HepG2 (cell line): ENCODE results near the gene PCSK6.

Experiments
- ATAD3A ChIP-seq: sonication (generic); formaldehyde crosslinking; IDR thresholded peaks from 2 replicates; pipeline ENCODE4 v1.4.0; 2020; ENCODE audit warnings: missing genetic modification reagents
- BCL6 ChIP-seq: IDR thresholded peaks from 2 replicates; pipeline ENCODE4 v1.6.1; 2016; ENCODE audit warnings: missing genetic modification reagents, missing compliant biosample characterization
- BRF2 ChIP-seq: sonication (generic); formaldehyde crosslinking; IDR thresholded peaks from 2 replicates; pipeline ENCODE4 v1.8.1; 2022; ENCODE audit warnings: mild to moderate bottlenecking, missing genetic modification reagents
- CCAR2 ChIP-seq: fragments of 200-400 bp; formaldehyde crosslinking; optimal IDR thresholded peaks from 2 replicates; pipeline ENCODE3; 2018; ENCODE audit warnings: low read depth, mild to moderate bottlenecking, low read length, moderate library complexity
- IRX3 ChIP-seq: sonication (generic); formaldehyde crosslinking; IDR thresholded peaks from 2 replicates; pipeline ENCODE4 v1.8.1; 2023; ENCODE audit warnings: mild to moderate bottlenecking, low read depth, missing genetic modification reagents, borderline replicate concordance
- KDM2A ChIP-seq: sonication (generic); formaldehyde crosslinking; IDR thresholded peaks from 2 replicates; pipeline ENCODE4 v1.4.0; 2020; ENCODE audit warnings: low read depth, missing genetic modification reagents, borderline replicate concordance
- SP1 ChIP-seq, 2 experiments: fragments of 450-650 bp in 1 of 2; sonication (generic) in 1 of 2; formaldehyde crosslinking in 1 of 2; IDR thresholded peaks; 2 replicates each; pipeline versions ENCODE4 v1.4.0 to v1.6.1; 2016 to 2020; ENCODE audit warnings: missing genetic modification reagents in 1 of 2

DNA sequence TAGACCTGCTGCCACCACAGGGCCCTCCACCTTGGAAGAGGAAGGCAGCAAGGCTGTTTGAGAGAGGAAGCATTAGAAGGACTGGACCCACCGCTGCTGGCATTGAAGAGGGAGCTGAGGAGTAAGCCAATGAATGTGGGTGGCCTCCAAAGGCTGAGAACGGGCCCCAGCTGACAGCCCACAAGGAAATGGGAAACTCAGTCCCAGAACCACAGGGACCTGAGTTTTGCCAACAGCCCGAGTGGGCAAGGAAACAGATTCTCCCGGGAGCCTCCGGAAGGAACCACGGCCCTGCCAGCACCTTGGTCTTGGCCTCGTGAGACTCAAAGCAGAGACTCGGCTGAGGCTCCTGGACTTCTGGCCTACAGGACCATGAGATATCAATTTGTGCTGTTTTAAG, 99.0 kb downstream of the PCSK6 start:
- TF ChIP-seq IRX3 (CRISPR knock-in tag) (no peak), BRF2 (CRISPR knock-in tag) (no peak), KDM2A (CRISPR knock-in tag) (no peak), CCAR2 (no peak), SP1 (IDR thresholded peaks at IDR 0.05) (no peak), SP1 (CRISPR knock-in tag; IDR thresholded peaks at IDR 0.05) (no peak), BCL6 (no peak), ATAD3A (CRISPR knock-in tag) (no peak)
